Iris pigment epithelial cell (primary cell): ENCODE measurements around the gene CACNA2D1.
"Not testable (repeated sequence)": the region's sequence is repeated elsewhere in the genome, so short reads cannot be mapped to it uniquely, and the experiment has no call there.

Source experiments
- DNase-seq: peaks from one replicate; pipeline ENCODE4 v3.0.0-alpha.2; 2011; ENCODE audit warnings: low read depth

Gene CACNA2D1

DNA sequence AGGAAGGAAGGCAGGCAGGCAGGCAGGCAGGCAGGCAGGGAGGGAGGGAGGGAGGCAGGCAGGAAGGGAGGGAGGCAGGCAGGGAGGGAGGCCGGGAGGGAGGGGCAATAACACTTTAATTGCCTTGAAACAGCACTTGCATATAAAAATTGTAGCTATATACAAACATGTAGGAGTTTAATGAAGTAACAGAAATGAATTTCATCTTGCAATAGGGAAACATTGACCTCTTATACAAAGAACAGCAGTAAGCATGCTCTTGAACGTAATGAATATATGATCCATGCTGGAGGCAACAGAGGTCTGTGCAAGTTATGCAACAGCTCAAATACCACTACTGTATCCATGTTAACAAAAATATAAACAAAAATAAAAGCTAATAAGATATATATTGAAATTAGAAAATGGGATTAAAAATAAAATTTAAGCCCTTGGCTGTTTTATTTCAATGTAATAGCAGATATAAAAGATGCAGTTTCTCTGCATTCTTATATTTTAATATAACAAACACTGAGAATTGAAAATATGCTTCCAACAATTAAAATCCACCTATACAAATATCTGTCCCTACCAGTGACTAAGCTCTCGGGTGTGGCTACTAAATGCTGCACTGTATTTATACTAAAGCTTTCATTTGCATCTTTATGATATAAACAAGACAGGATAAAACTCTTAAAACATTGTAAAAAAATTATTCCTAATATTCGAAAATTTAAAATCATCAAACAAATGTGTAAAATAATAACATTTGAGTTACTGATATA, 50.3 kb downstream of the CACNA2D1 start:
- no peak for DNase-seq

DNA sequence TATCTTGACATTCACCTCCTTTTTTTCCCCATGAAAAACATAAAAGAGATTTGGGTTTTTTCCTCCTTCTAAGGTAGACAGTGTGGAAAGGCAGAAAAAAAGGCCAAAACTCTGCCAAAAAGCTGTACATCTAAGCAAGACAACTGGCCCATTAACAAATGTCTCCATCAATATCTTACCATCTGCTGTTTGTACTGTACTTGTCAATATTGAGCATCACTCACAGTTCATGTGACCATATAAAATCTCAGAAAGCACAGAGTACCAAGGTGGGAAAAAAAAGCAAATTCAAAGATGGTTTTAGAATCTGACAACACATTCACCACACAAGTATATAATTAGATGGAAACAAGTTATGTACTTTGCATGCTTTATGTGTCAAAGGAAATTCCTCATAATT, 52.6 kb downstream of the CACNA2D1 start:
- no peak for DNase-seq

DNA sequence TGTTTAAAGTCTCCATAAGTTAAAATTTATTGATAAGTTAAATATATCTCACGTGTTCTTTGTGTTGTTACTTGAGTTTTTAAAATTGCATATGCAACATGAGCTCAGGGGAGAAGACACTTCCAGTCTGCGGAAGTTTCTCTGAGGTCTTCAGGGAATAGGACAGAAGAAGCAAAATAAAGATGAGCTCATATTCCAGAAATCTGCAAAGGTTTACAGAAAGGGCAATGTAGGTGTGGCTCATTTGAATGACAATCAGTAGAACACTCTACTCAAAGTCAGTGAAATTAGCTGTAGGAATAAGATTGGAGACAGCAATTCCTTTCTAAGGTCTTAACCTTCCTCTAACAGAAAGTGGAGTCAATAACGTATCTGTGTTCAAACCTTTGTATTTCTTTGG, 53.7 kb downstream of the CACNA2D1 start:
- no peak for DNase-seq

DNA sequence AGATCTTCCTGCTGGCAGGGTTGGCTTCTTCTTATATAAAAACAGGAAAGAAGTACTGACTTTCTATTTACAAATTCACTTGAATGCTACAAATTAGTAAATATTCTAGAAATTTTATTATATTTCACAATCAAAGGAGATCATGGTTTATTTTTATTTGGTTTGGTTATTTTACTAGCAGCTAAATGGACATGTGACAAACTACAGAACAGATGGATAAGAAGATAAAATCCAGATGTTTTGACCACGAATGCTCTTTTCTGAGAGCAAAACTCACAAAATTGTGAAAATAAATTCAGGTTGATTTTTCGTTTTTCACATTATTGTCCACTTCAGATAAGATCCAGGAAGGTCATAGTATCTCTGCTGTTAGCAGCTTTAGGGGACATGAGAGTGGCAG, 55.4 kb downstream of the CACNA2D1 start:
- DNase-seq: no peak

DNA sequence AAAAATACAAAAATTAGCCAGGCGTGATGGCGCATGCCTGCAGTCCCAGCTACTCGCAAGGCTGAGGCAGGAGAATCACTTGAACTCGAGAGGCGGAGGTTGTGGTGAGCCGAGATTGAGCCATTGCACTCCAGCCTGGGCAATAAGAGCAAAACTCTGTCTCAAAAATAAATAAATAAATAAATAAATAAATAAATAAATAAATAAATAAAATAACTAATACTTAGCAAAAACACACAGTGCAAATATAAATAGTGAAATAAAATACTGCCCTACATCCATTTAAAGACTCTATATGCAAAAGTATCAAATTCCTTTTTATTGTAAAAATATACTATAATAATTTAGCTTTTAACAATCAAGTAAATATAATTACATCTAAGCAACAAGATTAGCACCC, 57.0 kb downstream of the CACNA2D1 start:
- not testable (repeated sequence) for DNase-seq

DNA sequence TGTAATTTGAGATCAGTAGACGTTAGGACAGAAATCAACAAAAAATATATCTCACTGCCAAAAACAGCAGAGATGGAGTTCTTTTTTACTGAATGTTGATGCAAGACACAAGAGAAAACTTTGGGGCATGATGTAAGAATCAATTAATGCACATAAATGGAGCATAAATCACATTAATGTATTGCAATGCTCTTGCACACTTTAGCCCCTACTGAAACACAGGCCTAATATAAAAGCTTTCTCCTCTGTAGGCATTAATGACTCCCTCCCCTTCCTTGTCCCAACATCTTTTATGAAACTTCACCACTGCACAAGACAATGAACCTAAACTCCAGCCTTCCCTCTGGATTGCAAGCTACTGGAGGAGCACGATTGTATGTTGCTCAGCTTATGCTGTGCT, 58.8 kb downstream of the CACNA2D1 start:
- no peak for DNase-seq

DNA sequence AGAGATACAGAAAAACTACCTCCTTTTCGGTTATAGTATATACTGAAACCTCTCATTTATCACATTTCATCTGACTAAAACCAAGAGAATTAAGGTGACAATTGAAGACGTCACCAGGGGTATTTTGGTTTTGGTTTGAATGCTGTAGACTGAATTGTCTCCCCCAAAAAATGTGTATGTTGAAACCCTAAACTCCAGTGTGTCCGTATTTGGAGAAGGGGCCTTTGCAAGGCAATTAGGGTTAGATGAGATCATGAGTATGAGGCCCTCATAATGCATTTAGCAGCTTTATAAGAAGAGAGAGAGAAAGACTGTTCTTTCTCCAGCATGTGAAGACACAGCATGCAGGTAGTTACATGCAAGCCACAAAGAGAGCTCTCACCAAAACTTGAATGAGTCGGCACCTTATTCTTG, 59.5 kb downstream of the CACNA2D1 start:
- DNase-seq: no peak

DNA sequence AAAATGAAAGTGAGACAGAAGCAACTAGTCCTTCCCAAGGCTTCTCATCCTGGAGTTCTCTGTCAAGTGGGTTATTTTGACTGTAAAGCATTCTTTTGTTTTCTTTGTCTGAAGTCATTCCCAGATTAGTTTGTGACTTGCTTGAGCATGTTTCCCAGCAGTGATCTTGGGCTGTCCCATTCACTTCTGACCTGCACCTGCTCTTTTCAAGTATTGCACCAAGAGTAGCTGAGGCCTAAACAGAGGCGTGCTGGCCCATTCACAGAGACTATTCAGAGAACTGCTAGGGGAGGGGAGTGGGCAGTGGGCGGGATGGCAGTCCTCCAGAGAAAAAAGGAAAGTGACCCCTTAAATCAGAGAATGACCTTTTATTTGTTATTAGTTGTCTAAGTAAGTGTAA, 61.3 kb downstream of the CACNA2D1 start:
- no peak for DNase-seq

DNA sequence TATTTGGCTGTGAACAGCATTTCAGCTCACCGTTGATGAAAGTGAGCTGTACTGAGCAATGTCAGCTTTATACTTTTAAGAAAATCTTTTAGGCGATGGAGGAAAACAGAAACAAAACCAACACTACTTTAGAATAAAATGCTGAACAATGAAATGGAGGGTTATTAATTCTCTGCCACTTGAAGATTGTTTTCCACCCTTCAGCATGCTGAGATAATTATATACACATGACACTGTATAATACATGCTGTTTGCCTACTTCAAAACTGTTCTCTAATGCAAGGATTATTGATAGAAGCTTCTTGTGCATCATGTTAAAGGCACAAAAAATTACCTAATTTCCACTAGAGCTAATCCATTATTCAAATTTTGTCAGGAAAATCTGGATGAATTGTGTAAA, 66.8 kb downstream of the CACNA2D1 start:
- DNase-seq: no peak

DNA sequence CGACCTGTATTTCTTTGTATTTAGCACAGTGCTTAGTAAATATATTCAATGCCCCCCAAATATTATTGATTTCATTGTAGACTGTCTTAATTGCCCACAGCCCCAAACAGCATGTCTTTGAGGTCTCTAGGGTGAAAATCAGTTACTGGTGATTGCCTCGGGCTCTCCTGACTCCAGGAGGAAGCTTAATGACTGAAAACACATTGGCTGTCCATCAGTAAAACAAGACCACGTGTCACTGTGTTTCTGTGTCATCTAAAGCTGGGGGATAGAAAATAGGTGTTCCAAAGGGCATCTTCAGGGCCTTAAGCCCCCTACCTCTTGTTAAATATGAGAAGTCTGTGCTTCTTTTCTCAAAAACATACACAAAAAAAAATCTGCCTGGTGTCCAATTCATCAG, 67.9 kb downstream of the CACNA2D1 start:
- DNase-seq: no peak

DNA sequence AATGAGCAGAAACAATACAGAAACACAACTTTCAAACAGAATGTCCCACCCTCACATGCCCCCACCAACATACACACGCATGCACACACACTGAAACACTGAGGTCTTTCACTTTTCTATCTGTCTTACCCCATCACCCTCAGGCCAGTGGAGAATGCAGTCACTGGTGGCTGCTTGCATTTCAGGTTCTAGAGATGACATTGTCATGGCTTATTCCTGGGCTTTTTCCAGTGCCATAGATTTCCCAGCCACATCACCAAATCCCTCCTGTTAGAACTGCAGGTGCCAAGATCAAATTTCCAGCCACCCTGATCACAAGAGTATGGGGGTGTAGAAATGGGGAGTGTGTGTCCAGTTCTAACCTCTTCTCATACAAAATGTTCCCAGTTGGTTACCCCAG, 68.4 kb downstream of the CACNA2D1 start:
- no peak for DNase-seq

DNA sequence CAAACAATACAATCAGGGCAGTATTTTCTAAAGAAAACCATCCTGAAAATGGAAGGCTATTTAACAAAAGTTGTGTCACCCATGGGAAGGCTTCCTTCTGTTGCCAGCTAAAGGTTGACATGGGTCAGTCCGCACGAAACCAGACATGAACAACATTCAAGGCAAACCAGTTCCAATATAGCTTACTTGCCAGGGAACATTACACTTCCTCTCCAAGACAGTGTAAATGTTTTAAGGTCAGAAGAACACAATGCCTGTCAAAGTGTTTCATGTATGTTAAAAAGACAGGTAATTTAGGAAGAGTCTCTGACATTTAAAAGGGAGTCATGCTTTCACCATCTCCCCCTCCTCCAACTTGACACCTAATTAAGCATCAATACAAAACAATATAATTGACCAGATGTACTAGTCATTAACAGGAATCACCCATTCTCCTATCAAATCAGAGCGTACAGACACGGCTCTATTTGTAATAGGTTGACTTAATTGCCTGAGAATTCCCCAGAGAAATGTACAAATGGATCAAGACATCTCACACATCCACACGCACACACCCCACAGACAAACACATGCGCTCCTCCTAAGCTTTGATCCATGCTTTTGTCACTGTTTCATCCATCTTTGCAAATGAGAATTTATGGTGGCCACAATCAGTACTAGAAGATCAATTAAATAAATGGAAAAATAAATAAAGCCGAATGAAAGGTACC, 69.5 kb downstream of the CACNA2D1 start:
- DNase-seq: no peak

DNA sequence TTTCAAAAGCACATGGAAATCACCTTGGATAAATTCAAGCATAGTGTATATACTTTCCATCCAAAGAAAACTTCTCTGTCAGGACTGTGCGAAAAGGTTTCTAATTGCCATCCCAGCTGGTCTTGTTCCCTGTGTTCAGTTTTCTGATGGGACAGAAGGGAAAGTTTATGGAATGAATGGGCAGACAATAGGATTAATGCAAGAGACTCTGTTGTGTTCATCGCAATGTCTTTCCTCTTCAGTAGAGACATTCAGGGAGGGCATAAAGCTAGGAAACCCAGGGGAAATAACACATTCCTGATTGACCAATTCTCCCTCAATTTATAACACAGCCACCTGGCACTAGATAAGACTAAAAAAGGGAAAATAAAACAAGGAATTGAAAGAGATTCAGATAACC, 78.9 kb downstream of the CACNA2D1 start:
- no peak for DNase-seq

DNA sequence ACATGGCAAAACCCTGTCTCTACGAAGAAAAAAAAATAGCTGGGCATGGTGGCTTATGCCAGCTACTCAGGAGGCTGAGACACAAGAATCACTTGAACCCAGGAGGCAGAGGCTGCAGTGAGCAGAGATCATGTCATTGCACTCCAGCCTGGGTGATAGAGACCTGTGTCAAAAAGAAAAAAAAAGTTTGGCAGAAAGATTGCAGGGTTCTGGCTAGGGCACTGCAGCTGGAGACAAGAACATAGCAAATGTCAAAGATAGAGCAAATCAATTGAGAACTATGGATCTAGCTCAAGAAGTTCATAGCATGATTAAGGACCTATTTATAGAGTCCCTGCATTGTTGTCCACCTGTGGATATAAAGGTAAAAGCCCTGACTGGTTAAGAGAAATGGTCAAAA, 79.5 kb downstream of the CACNA2D1 start:
- no peak for DNase-seq

DNA sequence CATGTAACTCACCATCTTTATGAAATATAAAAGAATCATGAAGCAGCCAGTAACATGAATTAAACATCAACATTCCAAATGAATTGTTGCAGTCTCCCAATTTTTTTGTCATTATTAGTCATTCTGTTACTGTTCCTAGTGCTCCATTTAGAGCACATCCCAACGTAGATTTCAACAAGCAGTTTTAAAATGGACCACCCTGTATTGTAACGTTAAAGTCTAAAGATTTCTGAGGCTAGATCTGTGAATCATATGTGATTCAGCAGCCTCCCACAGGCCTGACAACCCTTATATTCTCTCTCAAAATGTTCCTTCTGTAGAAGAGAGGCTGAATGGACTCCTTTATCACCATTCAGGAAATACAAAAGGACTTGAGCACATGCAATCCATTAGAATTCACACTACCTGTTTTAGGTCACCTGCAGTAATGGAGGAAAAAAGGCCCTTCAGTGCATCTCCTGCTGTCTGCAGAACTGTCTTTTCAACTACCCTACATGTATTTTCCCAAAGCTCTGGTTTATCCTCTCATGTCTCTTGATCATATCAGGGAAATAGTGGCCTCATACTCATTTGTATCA, 81.4 kb downstream of the CACNA2D1 start:
- DNase-seq: peak; percentile 45

DNA sequence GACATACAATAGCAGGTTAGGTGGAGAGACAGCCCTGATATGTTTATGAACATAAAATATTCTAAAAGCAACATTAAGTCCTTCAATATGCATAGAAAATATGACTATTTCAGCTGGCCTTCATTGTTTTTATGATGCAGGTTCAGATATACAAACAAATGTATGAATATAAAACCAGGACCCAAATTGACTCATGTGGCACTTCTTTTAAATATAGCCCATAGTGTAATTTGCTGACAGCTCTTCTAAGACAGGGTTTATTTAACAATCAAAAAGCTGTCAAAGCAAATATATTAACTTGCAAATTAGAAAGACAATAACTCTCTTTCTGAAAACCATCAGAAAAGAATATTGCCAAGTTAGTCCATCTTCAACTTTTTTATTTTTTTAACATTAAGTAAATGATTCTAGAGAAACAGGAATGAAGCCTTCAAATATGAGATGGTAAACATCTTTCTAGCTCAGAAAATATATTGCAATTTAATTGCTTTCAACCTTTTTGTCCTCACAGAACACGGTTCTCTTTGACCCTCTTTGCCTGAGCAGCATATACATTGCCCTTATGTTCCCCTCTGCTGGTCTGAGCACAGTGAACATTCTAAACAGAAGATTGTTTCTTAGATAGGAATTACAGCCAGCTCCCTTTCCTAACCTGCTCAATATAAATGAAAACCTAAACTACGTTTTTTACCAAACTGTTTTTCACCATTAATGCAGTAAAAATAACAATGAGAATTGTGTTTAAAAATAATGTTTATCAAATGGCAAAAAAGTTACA, 82.8 kb downstream of the CACNA2D1 start:
- no peak for DNase-seq

DNA sequence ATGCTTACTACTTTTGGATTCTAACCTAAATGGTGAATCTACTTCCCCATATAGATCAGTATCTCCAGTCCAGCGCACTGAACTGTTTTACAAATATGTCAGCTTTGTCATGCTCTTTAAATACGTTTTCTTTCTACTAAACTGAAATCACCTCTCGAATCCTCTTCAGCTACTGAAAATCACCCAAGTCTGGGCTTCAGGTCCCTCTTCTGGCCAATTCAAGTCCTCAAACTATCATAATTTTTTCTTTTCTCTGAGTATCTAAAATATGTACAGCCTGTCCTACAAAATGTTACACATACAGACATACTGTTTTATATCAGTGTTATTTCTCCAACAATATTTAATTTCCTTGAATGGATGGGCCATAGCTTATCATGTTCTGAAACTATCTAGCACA, 84.2 kb downstream of the CACNA2D1 start:
- no peak for DNase-seq

DNA sequence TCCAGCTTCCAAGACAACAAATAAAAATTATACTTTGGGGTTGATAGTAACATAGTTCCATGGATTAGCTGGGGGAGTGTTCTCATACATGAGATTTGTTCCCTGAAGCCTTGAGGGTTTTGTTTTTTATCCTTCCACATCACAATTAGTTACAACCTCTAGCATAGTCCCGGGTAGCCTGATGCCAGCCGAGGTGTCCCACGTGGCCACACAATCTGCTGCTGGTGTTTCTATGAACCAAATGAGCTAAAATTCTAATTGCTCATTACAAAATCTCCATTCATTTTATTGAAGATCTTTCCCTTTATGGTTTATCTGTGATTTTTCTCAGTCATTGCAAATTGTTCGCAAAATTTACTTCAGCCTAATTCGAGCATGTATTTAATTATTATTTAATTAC, 84.7 kb downstream of the CACNA2D1 start:
- no peak for DNase-seq

DNA sequence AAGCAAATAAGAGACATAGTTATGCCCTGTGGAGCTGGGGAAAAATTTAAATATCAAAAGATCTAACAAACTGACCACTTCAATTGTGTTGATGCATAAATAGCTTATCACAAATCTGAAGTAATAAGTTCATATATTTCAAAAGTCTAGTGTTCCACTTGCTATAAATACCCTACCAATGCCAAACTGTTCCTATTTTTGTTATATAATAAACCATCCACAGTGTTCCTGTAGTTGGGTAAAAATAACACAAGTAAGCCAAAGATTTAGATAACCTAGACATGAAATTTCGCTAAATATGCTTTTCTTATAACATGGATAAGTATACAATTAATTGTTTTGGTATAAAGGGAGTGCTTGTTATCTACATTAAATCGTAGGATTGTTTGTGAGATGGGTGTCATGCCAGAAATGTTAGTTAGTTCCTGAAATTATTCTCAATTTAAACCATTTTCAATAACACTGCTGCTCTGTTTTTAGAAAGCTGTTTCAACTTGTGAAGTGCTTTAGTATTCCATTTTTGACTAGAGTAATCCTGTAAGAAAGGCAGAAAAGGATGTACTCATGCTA, 85.5 kb downstream of the CACNA2D1 start:
- no peak for DNase-seq

DNA sequence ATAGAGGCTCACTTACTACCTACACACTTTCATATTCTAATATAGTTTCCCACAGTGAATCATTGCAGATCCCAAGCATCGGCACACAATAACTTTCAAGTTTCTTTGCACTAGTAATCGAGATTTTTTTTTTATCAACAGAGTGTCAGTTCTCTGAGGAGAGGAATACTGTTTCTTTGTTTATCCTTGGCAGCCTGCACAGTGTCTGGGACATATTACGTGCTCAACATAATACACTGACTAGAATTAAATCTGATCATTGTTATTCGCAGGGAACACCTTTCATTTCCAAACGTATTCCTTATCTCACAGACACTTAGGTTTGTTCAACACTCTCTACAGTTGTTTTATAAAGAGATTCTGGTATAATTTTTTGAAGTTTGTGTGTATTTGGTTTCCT, 95.3 kb downstream of the CACNA2D1 start:
- peak; percentile 22 for DNase-seq

DNA sequence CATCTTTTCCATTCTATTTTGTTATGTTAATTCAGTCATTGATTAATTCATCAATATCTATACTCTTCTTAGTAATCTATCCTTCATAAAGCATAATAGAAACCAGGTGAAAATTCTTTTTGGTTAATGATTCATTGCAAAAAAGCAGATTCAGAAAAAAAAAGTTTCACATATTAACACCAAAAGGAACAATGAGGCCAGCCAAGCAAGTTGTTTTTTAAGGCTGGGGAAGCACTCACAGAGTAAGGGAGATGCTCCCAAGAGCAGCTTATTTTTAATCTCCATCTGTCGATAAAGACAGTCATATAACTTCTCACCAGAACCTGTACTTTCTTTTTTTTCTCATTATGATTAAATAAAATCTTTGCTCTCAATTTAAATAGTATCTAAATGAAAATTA, 95.8 kb downstream of the CACNA2D1 start:
- no peak for DNase-seq

DNA sequence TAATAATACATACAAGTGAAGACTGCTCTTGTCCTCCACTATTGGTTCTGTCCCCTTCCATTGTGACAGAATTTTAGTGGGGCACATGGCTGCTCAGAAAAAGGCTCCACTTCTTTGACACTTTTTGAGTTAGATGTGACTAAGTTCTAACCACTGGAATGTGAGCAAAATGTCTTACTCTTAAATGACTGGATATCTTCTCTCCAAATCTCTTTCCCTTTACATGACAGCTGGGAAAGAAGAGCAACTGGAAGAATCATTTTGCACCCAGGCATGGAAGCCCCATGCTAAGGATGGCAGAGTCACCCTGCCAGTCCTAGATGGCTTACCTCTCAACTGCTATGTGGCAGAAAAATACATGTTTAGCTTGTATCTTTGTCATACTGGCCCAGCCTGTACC, 97.7 kb downstream of the CACNA2D1 start:
- no peak for DNase-seq
